GM19328 (cell line): ENCODE results near the gene APBA2.

Source experiments
- ATAC-seq: cut with Tn5 transposase; IDR thresholded peaks from one replicate; pipeline ENCODE4 v1.9.1; 2021; ENCODE audit warnings: mild to moderate bottlenecking, moderate library complexity; ENCODE audit not compliant: unreplicated experiment

APBA2 gene

GRCh38 chr15:29072444-29072843 is 186.7 kb downstream of the APBA2 start:
- no peak for ATAC-seq

- ATAC-seq = no peak
These were observed 188.3 kb downstream of the APBA2 start for GRCh38 chr15:29074045-29074444.

- ATAC-seq = no peak
These were observed 192.8 kb downstream of the APBA2 start for GRCh38 chr15:29078541-29078940.

- ATAC-seq = no peak
These were observed 193.7 kb downstream of the APBA2 start for GRCh38 chr15:29079479-29079878.

- no peak for ATAC-seq
These were observed 196.0 kb downstream of the APBA2 start for GRCh38 chr15:29081781-29082180.

GRCh38 chr15:29083161-29083560 is 197.4 kb downstream of the APBA2 start:
- ATAC-seq = no peak

GRCh38 chr15:29083858-29084257 is 198.1 kb downstream of the APBA2 start:
- no peak for ATAC-seq

- no peak for ATAC-seq
These were observed 200.2 kb downstream of the APBA2 start for GRCh38 chr15:29086001-29086400.

- ATAC-seq = no peak
These were observed 201.1 kb downstream of the APBA2 start for GRCh38 chr15:29086891-29087290.

GRCh38 chr15:29087521-29088285 is 201.9 kb downstream of the APBA2 start:
- ATAC-seq = no peak

- ATAC-seq = no peak
These were observed 202.9 kb downstream of the APBA2 start for GRCh38 chr15:29088666-29089065.

GRCh38 chr15:29089731-29090616 is 204.2 kb downstream of the APBA2 start:
- ATAC-seq = no peak

GRCh38 chr15:29090617-29091466 is 205.1 kb downstream of the APBA2 start:
- no peak for ATAC-seq

GRCh38 chr15:29091666-29092065 is 205.9 kb downstream of the APBA2 start:
- no peak for ATAC-seq

GRCh38 chr15:29092376-29093064 is 206.7 kb downstream of the APBA2 start:
- ATAC-seq = no peak

GRCh38 chr15:29093065-29093435 is 207.3 kb downstream of the APBA2 start:
- ATAC-seq = no peak

GRCh38 chr15:29093696-29094343 is 208.0 kb downstream of the APBA2 start:
- no peak for ATAC-seq

- ATAC-seq = no peak
These were observed 208.9 kb downstream of the APBA2 start for GRCh38 chr15:29094711-29095110.

GRCh38 chr15:29095746-29096145 is 210.0 kb downstream of the APBA2 start:
- ATAC-seq = no peak

GRCh38 chr15:29097168-29097567 is 211.4 kb downstream of the APBA2 start:
- no peak for ATAC-seq
